ENCODE data around the gene CCDC188.

The CCDC188 gene

DNA sequence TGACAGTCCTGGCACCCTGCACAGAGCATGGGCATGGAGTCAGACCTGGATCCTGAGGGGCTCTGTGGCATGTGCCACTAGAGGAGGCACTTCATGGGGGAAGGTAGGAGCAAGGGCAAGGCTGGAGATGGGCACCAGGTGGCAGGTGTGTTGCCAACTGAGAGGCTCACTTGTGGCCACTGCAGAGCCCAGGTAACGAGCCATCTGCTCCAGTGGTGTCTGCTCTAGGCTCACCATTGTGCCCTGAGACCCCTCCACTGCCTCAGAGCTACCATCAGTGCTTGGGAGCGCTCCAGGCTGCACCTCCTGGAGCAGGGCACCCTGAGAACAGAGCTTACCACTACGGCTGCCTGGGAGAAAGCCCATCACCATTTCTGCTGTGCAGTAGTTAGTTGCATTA lies 20.5 kb downstream of the CCDC188 start:
- H3K36me3 ChIP-seq, result peaks cover 28% of the 10 kb centered on the region
- no peak overlapping the region for H3K4me3 ChIP-seq (ENCODE audit: low read depth in 1 of 2, low read length in 1 of 2)
- no peak for TF ChIP-seq CTCF (IDR thresholded peaks at IDR 0.05)
- no peak overlapping the region for H3K27ac ChIP-seq
- H3K27me3 ChIP-seq, result peaks cover 37% of the 10 kb centered on the region
- peaks cover 8 to 19% of the 10 kb centered on the region in 2 experiments for H3K4me1 ChIP-seq (ENCODE audit: control insufficient read depth in 1 of 2, insufficient read depth in 1 of 2, low read depth in 1 of 2, low read length in 1 of 2)
- H3K9me3 ChIP-seq, result no peaks in the 10 kb centered on the region

DNA sequence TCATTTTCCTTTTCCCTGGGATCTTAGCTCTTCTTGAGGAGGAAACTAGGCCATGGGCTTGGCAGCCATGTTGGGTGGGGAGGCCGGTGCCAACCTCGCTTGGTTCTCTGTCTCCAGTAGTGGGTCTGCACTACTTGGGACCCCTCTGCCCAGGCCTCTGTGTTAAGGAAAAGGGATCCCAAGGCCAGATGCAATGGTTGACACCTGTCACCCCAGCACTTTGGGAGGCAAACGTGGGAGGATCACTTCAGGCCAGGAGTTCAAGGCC lies 21.2 kb downstream of the CCDC188 start:
- H3K4me1 ChIP-seq (ENCODE audit: control insufficient read depth in 1 of 2, insufficient read depth in 1 of 2, low read depth in 1 of 2, low read length in 1 of 2), result peaks cover 8 to 19% of the 10 kb centered on the region in 2 experiments

GRCh38 chr22:20128902-20129746 lies 21.7 kb downstream of the CCDC188 start:
- H3K4me3 ChIP-seq (ENCODE audit: low read depth in 1 of 2, low read length in 1 of 2), result no peak overlapping the region
- no peak for TF ChIP-seq CTCF (IDR thresholded peaks at IDR 0.05)
- peaks cover 40% of the 10 kb centered on the region for H3K36me3 ChIP-seq
- H3K27me3 ChIP-seq, result peaks cover 37% of the 10 kb centered on the region
- no peaks in the 10 kb centered on the region for H3K9me3 ChIP-seq
- no peak overlapping the region for H3K27ac ChIP-seq
- peaks cover 8 to 19% of the 10 kb centered on the region in 2 experiments for H3K4me1 ChIP-seq (ENCODE audit: control insufficient read depth in 1 of 2, insufficient read depth in 1 of 2, low read depth in 1 of 2, low read length in 1 of 2)

More for the DNA sequence above, 21.2 kb downstream of the CCDC188 start:
- TF ChIP-seq CTCF (IDR thresholded peaks at IDR 0.05), result no peak
- peaks cover 37% of the 10 kb centered on the region for H3K27me3 ChIP-seq
- no peak overlapping the region for H3K27ac ChIP-seq
- peaks cover 35% of the 10 kb centered on the region for H3K36me3 ChIP-seq
- H3K4me3 ChIP-seq (ENCODE audit: low read depth in 1 of 2, low read length in 1 of 2), result no peak overlapping the region
- no peaks in the 10 kb centered on the region for H3K9me3 ChIP-seq

- Histone ChIP-seq H3K4me1 (ENCODE audit: control insufficient read depth in 1 of 2, insufficient read depth in 1 of 2, low read depth in 1 of 2, low read length in 1 of 2) (peaks cover 8 to 19% of the 10 kb centered on the region in 2 experiments), H3K27me3 (peaks cover 37% of the 10 kb centered on the region), H3K36me3 (peaks cover 46% of the 10 kb centered on the region), H3K27ac (no peak overlapping the region), H3K9me3 (no peaks in the 10 kb centered on the region), H3K4me3 (ENCODE audit: low read depth in 1 of 2, low read length in 1 of 2) (no peak overlapping the region)
- no peak for TF ChIP-seq CTCF (IDR thresholded peaks at IDR 0.05)
These were observed 22.3 kb downstream of the CCDC188 start for GRCh38 chr22:20128619-20128901.

DNA sequence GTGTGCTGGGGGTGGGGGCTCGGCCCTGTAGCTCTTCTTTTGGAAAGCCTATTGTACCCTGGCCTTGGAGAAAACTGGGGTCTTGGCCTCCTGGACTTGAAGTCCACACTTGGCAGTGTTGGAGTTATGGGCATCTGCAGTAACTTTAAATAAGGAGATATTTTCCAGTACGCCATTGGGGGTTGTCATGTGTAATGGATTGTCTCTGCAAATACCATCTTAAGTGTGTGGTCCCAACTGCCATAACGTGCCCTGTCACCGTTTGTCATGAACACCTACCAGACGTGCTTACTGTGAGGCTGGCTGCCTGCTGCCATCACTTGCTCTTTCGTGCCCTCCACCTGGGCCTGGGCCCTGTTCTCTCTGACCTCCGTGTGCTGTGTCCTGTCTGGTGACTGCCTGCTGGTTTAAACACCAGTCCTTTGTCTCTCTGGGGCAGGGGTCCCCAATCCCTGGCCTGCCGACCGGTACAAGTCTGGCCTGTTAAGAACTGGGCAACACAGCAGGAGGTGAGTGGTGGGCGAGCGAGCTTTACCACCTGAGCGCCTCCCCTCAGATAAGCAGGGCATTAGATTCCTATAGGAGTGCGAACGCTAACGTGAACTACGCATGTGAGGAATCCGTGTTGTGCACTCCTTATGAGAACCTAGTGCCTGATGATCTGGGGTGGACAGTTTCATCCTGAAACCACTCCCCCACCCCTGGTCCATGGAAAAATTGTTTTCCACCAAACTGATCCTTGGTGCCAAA lies 22.8 kb downstream of the CCDC188 start:
- Histone ChIP-seq H3K9me3 (no peaks in the 10 kb centered on the region), H3K36me3 (peaks cover 48% of the 10 kb centered on the region), H3K4me3 (ENCODE audit: low read depth in 1 of 2, low read length in 1 of 2) (no peak overlapping the region), H3K27me3 (peaks cover 35% of the 10 kb centered on the region), H3K4me1 (ENCODE audit: control insufficient read depth in 1 of 2, insufficient read depth in 1 of 2, low read depth in 1 of 2, low read length in 1 of 2) (peaks cover 8 to 19% of the 10 kb centered on the region in 2 experiments), H3K27ac (no peak overlapping the region)
- TF ChIP-seq CTCF (IDR thresholded peaks at IDR 0.05), result no peak

Data from neutrophil (primary cell).